Neural progenitor cell (in vitro differentiated cells): Measurements from ENCODE around the gene NCEH1. TPM values are rescaled to one million over a fixed set of nuclear protein-coding genes. Genes with fewer than 3 reads are reported as not detected.

ENCODE experiments used
- DNase-seq: peaks from one replicate; pipeline ENCODE4 v3.0.0-alpha.2; 2016; ENCODE audit warnings: low spot score
- H2AFZ ChIP-seq: fragments of 200-600 bp; sonication (generic); replicated peaks from 2 replicates; pipeline ENCODE4 v1.6.1; 2016; ENCODE audit warnings: antibody characterized with exemption
- H3F3A ChIP-seq: fragments of 200-600 bp; sonication (generic); 2 replicates; pipeline ENCODE4 v1.6.1; 2016; ENCODE audit warnings: antibody characterized with exemption, low read depth
- H3K27ac ChIP-seq: fragments of 200-600 bp; sonication (generic); 2 replicates; pipeline ENCODE4 v1.5.1; 2016; ENCODE audit warnings: mild to moderate bottlenecking
- H3K27me3 ChIP-seq: fragments of 200-600 bp; sonication (generic); 2 replicates; pipeline ENCODE4 v1.6.1; 2016; ENCODE audit warnings: mild to moderate bottlenecking, moderate library complexity
- H3K36me3 ChIP-seq: fragments of 200-600 bp; sonication (generic); 2 replicates; pipeline ENCODE4 v1.5.1; 2016
- H3K4me1 ChIP-seq: fragments of 200-600 bp; sonication (generic); 2 replicates; pipeline ENCODE4 v1.6.1; 2016; ENCODE audit warnings: mixed run types
- H3K4me2 ChIP-seq: fragments of 200-600 bp; sonication (generic); 2 replicates; pipeline ENCODE4 v1.6.1; 2016
- H3K4me3 ChIP-seq: fragments of 200-600 bp; sonication (generic); 2 replicates; pipeline ENCODE4 v1.5.1; 2016
- H3K79me2 ChIP-seq: fragments of 200-600 bp; sonication (generic); 2 replicates; pipeline ENCODE4 v1.6.1; 2016; ENCODE audit warnings: low read depth
- H3K9ac ChIP-seq: fragments of 200-600 bp; sonication (generic); 2 replicates; pipeline ENCODE4 v1.6.1; 2016
- H3K9me3 ChIP-seq: fragments of 200-600 bp; sonication (generic); 2 replicates; pipeline ENCODE4 v1.5.1; 2016; ENCODE audit warnings: low read depth
- H4K20me1 ChIP-seq: fragments of 200-600 bp; sonication (generic); 2 replicates; pipeline ENCODE4 v1.6.1; 2016; ENCODE audit warnings: low read depth
- H3K27ac Mint-ChIP-seq: 3 replicates; pipeline ENCODE4 v1.8.0; 2021; ENCODE audit warnings: mixed read lengths
- H3K27me3 Mint-ChIP-seq: 2 replicates; pipeline ENCODE4 v1.8.0; 2022; ENCODE audit warnings: low read depth, mild to moderate bottlenecking, inconsistent platforms, moderate library complexity, mixed read lengths; ENCODE audit not compliant: insufficient read depth
- H3K36me3 Mint-ChIP-seq: 3 replicates; pipeline ENCODE4 v1.8.0; 2021; ENCODE audit warnings: mixed read lengths
- H3K4me1 Mint-ChIP-seq: 3 replicates; pipeline ENCODE4 v1.8.0; 2021; ENCODE audit warnings: mixed read lengths
- H3K4me3 Mint-ChIP-seq: 3 replicates; pipeline ENCODE4 v1.8.0; 2021; ENCODE audit warnings: mild to moderate bottlenecking, moderate library complexity, mixed read lengths
- H3K9me3 Mint-ChIP-seq: 3 replicates; pipeline ENCODE4 v1.8.0; 2020; ENCODE audit warnings: mixed read lengths
- CTCF ChIP-seq: fragments of 200-600 bp; sonication (generic); IDR thresholded peaks from 2 replicates; pipeline ENCODE4 v1.5.1; 2017; ENCODE audit warnings: antibody characterized with exemption, mild to moderate bottlenecking
- EZH2 ChIP-seq: fragments of 200-600 bp; sonication (generic); IDR thresholded peaks from 2 replicates; pipeline ENCODE4 v1.6.1; 2017; ENCODE audit warnings: antibody characterized with exemption, mild to moderate bottlenecking, moderate library complexity
- EZH2phosphoT487 ChIP-seq: fragments of 200-600 bp; sonication (generic); IDR thresholded peaks from 2 replicates; pipeline ENCODE4 v1.6.1; 2017; ENCODE audit warnings: antibody characterized with exemption
- total RNA-seq: library from RNA; depleted of rRNA; stranded (reverse); fragments of >200 nt; gene quantifications from 2 replicates; pipeline ENCODE4 v1.2.3, GENCODE V29; 2015; ENCODE audit warnings: low replicate concordance

Gene NCEH1
- total RNA-seq, 1 donor from 2014 or later, result 7.7 TPM

- H3K4me2 ChIP-seq, result no peak overlapping the region
- H3F3A ChIP-seq, result no peaks in the 10 kb centered on the region
- H3K27ac ChIP-seq, result no peak overlapping the region
- DNase-seq, result no peak
- TF ChIP-seq CTCF, result no peak
- TF ChIP-seq EZH2, result no peak
- no peak for TF ChIP-seq EZH2phosphoT487
- H3K4me1 ChIP-seq, result no peaks in the 10 kb centered on the region
- no peaks in the 10 kb centered on the region for H4K20me1 ChIP-seq
- Mint-ChIP-seq H3K36me3 (no peaks in the 10 kb centered on the region), H3K27me3 (peaks cover 3% of the 10 kb centered on the region), H3K27ac (no peak overlapping the region), H3K4me3 (no peak overlapping the region), H3K4me1 (peaks cover 4% of the 10 kb centered on the region), H3K9me3 (no peaks in the 10 kb centered on the region)
- no peak overlapping the region for H3K4me3 ChIP-seq
- H3K79me2 ChIP-seq, result no peaks in the 10 kb centered on the region
- no peaks in the 10 kb centered on the region for H3K9me3 ChIP-seq
- H3K27me3 ChIP-seq, result no peaks in the 10 kb centered on the region
- H2AFZ ChIP-seq, result no peak overlapping the region
- H3K9ac ChIP-seq, result no peak overlapping the region
- no peaks in the 10 kb centered on the region for H3K36me3 ChIP-seq
Measured at GRCh38 chr3:172601066-172601832, 109.6 kb downstream of the NCEH1 start.

DNA sequence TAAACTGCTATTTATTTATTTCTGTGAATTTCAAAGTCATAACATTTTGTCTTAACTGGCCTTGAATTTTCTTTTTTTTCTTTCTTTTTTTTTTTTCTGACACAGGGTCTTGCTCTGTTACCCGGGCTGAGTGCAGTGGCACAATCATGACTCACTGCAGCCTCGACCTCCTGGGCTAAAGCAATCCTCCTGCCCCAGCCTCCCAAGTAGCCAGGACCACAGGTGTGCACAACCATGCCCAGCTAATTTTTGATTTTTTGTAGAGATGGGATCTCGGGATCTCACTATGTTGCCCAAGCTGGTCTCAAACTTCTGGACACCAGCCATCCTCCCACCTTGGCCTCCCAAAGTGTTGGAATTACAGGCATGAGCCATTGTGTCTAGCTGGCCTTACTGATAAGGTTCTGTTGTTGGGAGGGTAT, 110.2 kb downstream of the NCEH1 start:
- Histone ChIP-seq H3K9ac (no peak overlapping the region), H3K4me1 (no peaks in the 10 kb centered on the region), H3K79me2 (no peaks in the 10 kb centered on the region), H3K9me3 (no peaks in the 10 kb centered on the region), H3K4me3 (no peak overlapping the region), H3F3A (no peaks in the 10 kb centered on the region), H2AFZ (no peak overlapping the region), H3K4me2 (no peak overlapping the region), H4K20me1 (no peaks in the 10 kb centered on the region), H3K36me3 (no peaks in the 10 kb centered on the region), H3K27me3 (no peaks in the 10 kb centered on the region), H3K27ac (no peak overlapping the region)
- no peak for DNase-seq
- H3K36me3 Mint-ChIP-seq, result no peaks in the 10 kb centered on the region
- peaks cover 3% of the 10 kb centered on the region for H3K27me3 Mint-ChIP-seq
- TF ChIP-seq CTCF (no peak), EZH2 (no peak), EZH2phosphoT487 (no peak)
- H3K4me3 Mint-ChIP-seq, result no peak overlapping the region
- peaks cover 2% of the 10 kb centered on the region for H3K4me1 Mint-ChIP-seq
- H3K27ac Mint-ChIP-seq, result no peak overlapping the region
- H3K9me3 Mint-ChIP-seq, result no peaks in the 10 kb centered on the region

- no peaks in the 10 kb centered on the region for H3K9me3 Mint-ChIP-seq
- no peak overlapping the region for H3K4me3 Mint-ChIP-seq
- Histone ChIP-seq H3K9ac (no peak overlapping the region), H3K27me3 (no peaks in the 10 kb centered on the region), H3K9me3 (no peaks in the 10 kb centered on the region), H3K4me1 (no peaks in the 10 kb centered on the region), H3K4me2 (no peak overlapping the region), H3F3A (no peaks in the 10 kb centered on the region), H2AFZ (no peak overlapping the region), H3K79me2 (no peaks in the 10 kb centered on the region), H3K27ac (no peak overlapping the region), H3K4me3 (no peak overlapping the region), H3K36me3 (no peaks in the 10 kb centered on the region), H4K20me1 (no peaks in the 10 kb centered on the region)
- no peak overlapping the region for H3K27ac Mint-ChIP-seq
- H3K27me3 Mint-ChIP-seq, result peaks cover 7% of the 10 kb centered on the region
- H3K4me1 Mint-ChIP-seq, result peaks cover 2% of the 10 kb centered on the region
- no peaks in the 10 kb centered on the region for H3K36me3 Mint-ChIP-seq
- DNase-seq, result no peak
- no peak for TF ChIP-seq EZH2
- TF ChIP-seq CTCF, result no peak
- no peak for TF ChIP-seq EZH2phosphoT487
Measured at GRCh38 chr3:172598904-172599303, 112.0 kb downstream of the NCEH1 start.
